IMR-90 (cell line): Measurements from ENCODE around the gene GPR45.

Experiments used
- RAD21 ChIP-seq: IDR thresholded peaks from 2 replicates; pipeline ENCODE4 v1.6.1; 2012; ENCODE audit warnings: low read length, improper control_type of control experiment
- TF ChIP-seq, protein P1 (sequence below): conservative IDR thresholded peaks from 2 replicates; pipeline ENCODE4 v1.5.1; 2012; ENCODE audit warnings: mild to moderate bottlenecking, low read depth, low read length, improper control_type of control experiment

DNA sequence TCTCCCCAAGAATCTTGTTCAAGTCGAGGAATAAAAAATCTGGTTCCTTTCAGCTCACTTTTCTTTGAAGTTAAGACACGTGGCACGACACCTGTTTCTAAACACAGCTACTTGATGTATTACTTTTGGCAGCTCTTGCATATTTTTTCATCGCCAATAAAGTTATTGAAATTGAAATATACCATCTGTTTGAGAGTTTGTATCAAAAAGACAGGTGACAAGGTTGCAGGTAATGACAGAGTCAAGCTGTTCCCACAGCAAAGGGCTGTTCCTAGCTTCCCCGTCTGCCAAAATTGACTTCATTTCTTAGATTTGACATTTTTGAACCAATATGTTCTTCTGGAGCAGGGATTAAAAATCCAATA, 5.5 kb upstream of the GPR45 start:
- no peak for TF ChIP-seq RAD21
- TF ChIP-seq, protein P1, sequence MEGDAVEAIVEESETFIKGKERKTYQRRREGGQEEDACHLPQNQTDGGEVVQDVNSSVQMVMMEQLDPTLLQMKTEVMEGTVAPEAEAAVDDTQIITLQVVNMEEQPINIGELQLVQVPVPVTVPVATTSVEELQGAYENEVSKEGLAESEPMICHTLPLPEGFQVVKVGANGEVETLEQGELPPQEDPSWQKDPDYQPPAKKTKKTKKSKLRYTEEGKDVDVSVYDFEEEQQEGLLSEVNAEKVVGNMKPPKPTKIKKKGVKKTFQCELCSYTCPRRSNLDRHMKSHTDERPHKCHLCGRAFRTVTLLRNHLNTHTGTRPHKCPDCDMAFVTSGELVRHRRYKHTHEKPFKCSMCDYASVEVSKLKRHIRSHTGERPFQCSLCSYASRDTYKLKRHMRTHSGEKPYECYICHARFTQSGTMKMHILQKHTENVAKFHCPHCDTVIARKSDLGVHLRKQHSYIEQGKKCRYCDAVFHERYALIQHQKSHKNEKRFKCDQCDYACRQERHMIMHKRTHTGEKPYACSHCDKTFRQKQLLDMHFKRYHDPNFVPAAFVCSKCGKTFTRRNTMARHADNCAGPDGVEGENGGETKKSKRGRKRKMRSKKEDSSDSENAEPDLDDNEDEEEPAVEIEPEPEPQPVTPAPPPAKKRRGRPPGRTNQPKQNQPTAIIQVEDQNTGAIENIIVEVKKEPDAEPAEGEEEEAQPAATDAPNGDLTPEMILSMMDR, result no peak
